ENCODE data around the gene TMEM272.

GRCh38 chr13:51861723-51862300 lies 16.8 kb upstream of the TMEM272 start, which contains the start of gene CCDC70:
- TF ChIP-seq CTCF (IDR thresholded peaks at IDR 0.05): no peak
- TF ChIP-seq POLR2A (IDR thresholded peaks at IDR 0.05): no peak

Data from stomach (tissue), 4 donors.